GM23338 (cell line): ENCODE measurements around the gene ALDH3A2. TPM values are rescaled to one million over a fixed set of nuclear protein-coding genes. Genes with fewer than 3 reads are reported as not detected.

ENCODE experiments used
- ATAC-seq: fragments of 200-7000 bp; cut with Tn5 transposase; 3 replicates; pipeline ENCODE4 v1.9.1; 2020
- DNase-seq: peaks from one replicate; pipeline ENCODE4 v3.0.0-alpha.2; 2015; ENCODE audit warnings: low spot score
- H2AFZ ChIP-seq: fragments of 200-600 bp; sonication (generic); 2 replicates; pipeline ENCODE4 v1.8.0; 2016; ENCODE audit warnings: antibody characterized with exemption, mild to moderate bottlenecking, moderate library complexity
- H3F3A ChIP-seq: fragments of 200-600 bp; sonication (generic); replicated peaks from 2 replicates; pipeline ENCODE4 v1.8.0; 2017; ENCODE audit warnings: antibody characterized with exemption, mixed run types, low read depth
- H3K27ac ChIP-seq: fragments of 200-600 bp; sonication (generic); 2 replicates; pipeline ENCODE4 v1.6.1; 2016; ENCODE audit warnings: low read depth
- H3K27me3 ChIP-seq: fragments of 200-600 bp; sonication (generic); 2 replicates; pipeline ENCODE4 v1.8.0; 2016; ENCODE audit warnings: mild to moderate bottlenecking, mixed run types, moderate library complexity; ENCODE audit not compliant: insufficient read depth
- H3K36me3 ChIP-seq: fragments of 200-600 bp; sonication (generic); 2 replicates; pipeline ENCODE4 v1.8.0; 2016; ENCODE audit warnings: mild to moderate bottlenecking; ENCODE audit not compliant: insufficient read depth
- H3K4me1 ChIP-seq: fragments of 200-600 bp; sonication (generic); 2 replicates; pipeline ENCODE4 v1.8.0; 2016; ENCODE audit warnings: mild to moderate bottlenecking, moderate library complexity; ENCODE audit not compliant: insufficient read depth
- H3K4me2 ChIP-seq: fragments of 200-600 bp; sonication (generic); 2 replicates; pipeline ENCODE4 v1.7.1; 2017; ENCODE audit warnings: mixed run types
- H3K4me3 ChIP-seq: fragments of 200-600 bp; sonication (generic); 2 replicates; pipeline ENCODE4 v1.6.1; 2016; ENCODE audit warnings: mixed run types
- H3K79me2 ChIP-seq: fragments of 200-600 bp; sonication (generic); replicated peaks from 2 replicates; pipeline ENCODE4 v1.8.0; 2017; ENCODE audit warnings: mild to moderate bottlenecking; ENCODE audit not compliant: insufficient read depth
- H3K9me2 ChIP-seq: fragments of 200-600 bp; sonication (generic); 2 replicates; pipeline ENCODE4 v1.8.0; 2017; ENCODE audit not compliant: insufficient read depth
- H4K20me1 ChIP-seq: fragments of 200-600 bp; sonication (generic); replicated peaks from 2 replicates; pipeline ENCODE4 v1.8.0; 2017; ENCODE audit warnings: mild to moderate bottlenecking; ENCODE audit not compliant: insufficient read depth
- H3K27ac Mint-ChIP-seq: 2 replicates; pipeline ENCODE4 v1.8.0; 2020; ENCODE audit warnings: inconsistent platforms, mild to moderate bottlenecking, moderate library complexity, mixed read lengths
- H3K27me3 Mint-ChIP-seq: 3 replicates; pipeline ENCODE4 v1.8.0; 2022; ENCODE audit warnings: low read depth, mild to moderate bottlenecking, moderate library complexity, mixed read lengths, inconsistent platforms; ENCODE audit not compliant: insufficient read depth, poor library complexity
- H3K36me3 Mint-ChIP-seq: 3 replicates; pipeline ENCODE4 v1.8.0; 2021; ENCODE audit warnings: low read depth, mild to moderate bottlenecking, inconsistent platforms, moderate library complexity, mixed read lengths
- H3K4me1 Mint-ChIP-seq: 3 replicates; pipeline ENCODE4 v1.8.0; 2020; ENCODE audit warnings: mild to moderate bottlenecking, inconsistent platforms, mixed read lengths
- H3K4me3 Mint-ChIP-seq: 3 replicates; pipeline ENCODE4 v1.8.0; 2021; ENCODE audit warnings: moderate library complexity, mild to moderate bottlenecking, inconsistent platforms, mixed read lengths
- H3K9me3 Mint-ChIP-seq: 3 replicates; pipeline ENCODE4 v1.8.0; 2020; ENCODE audit warnings: moderate library complexity, mild to moderate bottlenecking, inconsistent platforms, mixed read lengths
- CREB1 ChIP-seq: fragments of 250-450 bp; sonication (Bioruptor Pico); IDR thresholded peaks from 2 replicates; pipeline ENCODE4 v1.5.0; 2020; ENCODE audit warnings: low read depth, mild to moderate bottlenecking, moderate library complexity
- EZH2 ChIP-seq: fragments of 200-600 bp; sonication (generic); IDR thresholded peaks from one replicate; pipeline ENCODE4 v1.8.0; 2017; ENCODE audit warnings: antibody characterized with exemption, mild to moderate bottlenecking, low read depth; ENCODE audit not compliant: unreplicated experiment
- EZH2phosphoT487 ChIP-seq: fragments of 200-600 bp; sonication (generic); IDR thresholded peaks from one replicate; pipeline ENCODE4 v1.8.1; 2018; ENCODE audit warnings: antibody characterized with exemption; ENCODE audit not compliant: unreplicated experiment
- JUNB ChIP-seq: IDR thresholded peaks from one replicate; pipeline ENCODE4 v1.6.1; 2016; ENCODE audit warnings: antibody characterized with exemption; ENCODE audit not compliant: unreplicated experiment
- NANOG ChIP-seq: IDR thresholded peaks from 2 replicates; pipeline ENCODE4 v1.6.1; 2016; ENCODE audit warnings: antibody characterized with exemption, borderline replicate concordance
- POLR2AphosphoS5 ChIP-seq: IDR thresholded peaks from 2 replicates; pipeline ENCODE4 v1.6.1; 2016; ENCODE audit warnings: antibody characterized with exemption, low read depth
- STAT1 ChIP-seq: IDR thresholded peaks from one replicate; pipeline ENCODE4 v1.6.1; 2016; ENCODE audit warnings: antibody characterized with exemption; ENCODE audit not compliant: unreplicated experiment
- ZNF331 ChIP-seq: fragments of 250-450 bp; sonication (Bioruptor Pico); IDR thresholded peaks from 2 replicates; pipeline ENCODE4 v1.5.0; 2020; ENCODE audit warnings: low read depth, mild to moderate bottlenecking, moderate library complexity
- polyA plus RNA-seq: library from polyadenylated mRNA; unstranded; fragments of >200 nt; fragmentation: Nextera tagmentation; extraction: Ambion mirVana; gene quantifications from 2 replicates; pipeline ENCODE4 v1.2.1, GENCODE V29; 2016
- total RNA-seq: library from RNA; depleted of rRNA; stranded (reverse); fragments of >200 nt; shearing (Covaris generic); gene quantifications from 2 replicates; pipeline ENCODE4 v1.2.3, GENCODE V29; 2014
- TF ChIP-seq, protein P1 (sequence below), 2 experiments: fragments of 200-600 bp in 1 of 2; sonication (generic) in 1 of 2; conservative IDR thresholded peaks; 2 replicates each; pipeline versions ENCODE4 v1.5.1 to v1.6.1; 2016 to 2017; ENCODE audit warnings: antibody characterized with exemption in 2 of 2, low read depth in 2 of 2, mild to moderate bottlenecking in 2 of 2, moderate library complexity in 1 of 2
- TF ChIP-seq, protein P2 (sequence below): IDR thresholded peaks from 2 replicates; pipeline ENCODE4 v1.6.1; 2016; ENCODE audit warnings: antibody characterized with exemption

The ALDH3A2 gene
- total and polyA plus RNA-seq, 2 experiments from 2014 or later: 31.3 to 159 TPM

DNA sequence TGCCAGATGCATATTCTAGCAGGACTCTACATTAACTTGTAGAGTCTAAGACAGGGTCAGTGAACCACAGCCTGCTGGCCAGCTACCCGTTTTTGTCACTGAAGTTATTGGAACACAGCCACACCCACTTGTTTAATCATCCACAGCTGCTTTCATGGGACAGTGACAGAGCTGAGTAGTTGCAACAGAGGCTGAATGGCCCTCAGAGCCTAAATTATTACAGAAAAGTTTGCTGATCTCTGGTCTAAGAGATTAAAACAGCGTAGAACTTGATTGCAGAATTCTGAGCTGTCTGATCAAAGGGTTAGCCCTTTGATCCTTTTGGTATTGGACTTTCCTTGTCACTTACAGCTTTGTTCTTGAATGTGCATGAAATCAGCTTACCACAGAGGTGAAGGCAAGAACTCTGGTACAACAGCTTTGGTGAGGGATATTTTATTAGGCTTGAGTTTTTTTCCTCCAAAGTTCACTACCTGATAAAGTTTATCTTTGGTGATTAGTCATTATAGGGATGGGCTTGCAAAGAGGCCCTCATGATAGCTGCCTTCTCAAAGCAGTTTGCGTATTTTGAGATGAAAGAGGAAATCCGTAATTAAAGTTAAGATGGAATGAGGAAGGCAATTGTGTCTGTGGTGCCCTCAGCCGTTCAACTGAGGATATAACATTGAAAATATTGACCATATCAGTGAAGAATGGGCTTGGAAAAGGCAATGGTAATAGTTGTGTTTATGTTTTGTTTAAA is 23.6 kb downstream of the ALDH3A2 start:
- no peak overlapping the region for H3K27ac Mint-ChIP-seq

DNA sequence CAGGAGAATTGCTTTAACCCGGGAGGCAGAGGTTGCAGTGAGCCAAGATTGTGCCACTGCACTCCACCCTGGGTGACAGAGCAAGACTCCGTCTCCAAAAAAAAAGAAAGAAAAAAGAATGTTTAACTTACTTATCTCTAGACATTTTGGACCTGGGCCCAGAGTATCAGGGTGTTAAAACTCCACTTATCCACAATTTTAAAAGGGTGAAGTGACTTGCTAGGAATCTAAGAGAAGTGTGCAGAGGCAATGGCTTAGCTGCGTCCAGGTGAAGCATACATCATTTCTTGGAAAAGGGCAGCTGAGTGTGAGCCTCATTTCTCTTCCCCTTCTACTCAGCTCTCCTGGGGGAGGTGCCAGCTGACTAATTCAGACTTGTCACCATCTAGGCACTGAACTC is 25.1 kb downstream of the ALDH3A2 start:
- Histone ChIP-seq H3K36me3 (peaks cover 24% of the 10 kb centered on the region), H3K4me1 (no peaks in the 10 kb centered on the region), H3K27me3 (no peaks in the 10 kb centered on the region), H3F3A (no peaks in the 10 kb centered on the region), H2AFZ (no peak overlapping the region), H3K4me2 (no peak overlapping the region), H3K79me2 (no peaks in the 10 kb centered on the region), H3K4me3 (no peak overlapping the region), H4K20me1 (no peaks in the 10 kb centered on the region; the same call in 1 of the 2 replicates), H3K27ac (no peak overlapping the region), H3K9me2 (no peaks in the 10 kb centered on the region)
- Mint-ChIP-seq H3K36me3 (peaks cover 83% of the 10 kb centered on the region), H3K27ac (no peak overlapping the region), H3K4me3 (no peak overlapping the region), H3K9me3 (peaks cover 34% of the 10 kb centered on the region), H3K27me3 (peaks cover 3% of the 10 kb centered on the region), H3K4me1 (no peaks in the 10 kb centered on the region)
- TF ChIP-seq CREB1 (CRISPR knock-in tag) (no peak), NANOG (no peak)
- ATAC-seq (no peak), DNase-seq (no peak)

More for the DNA sequence above, 23.6 kb downstream of the ALDH3A2 start:
- no peak overlapping the region for H2AFZ ChIP-seq
- no peaks in the 10 kb centered on the region for H3K27me3 ChIP-seq
- ATAC-seq: no peak
- Mint-ChIP-seq H3K4me1 (no peaks in the 10 kb centered on the region), H3K4me3 (no peak overlapping the region), H3K9me3 (peaks cover 20% of the 10 kb centered on the region), H3K36me3 (peaks cover 69% of the 10 kb centered on the region), H3K27me3 (peaks cover 3% of the 10 kb centered on the region)
- H3K36me3 ChIP-seq: peaks cover 15% of the 10 kb centered on the region
- no peak overlapping the region for H3K4me2 ChIP-seq
- DNase-seq: no peak
- H3K4me1 ChIP-seq: no peaks in the 10 kb centered on the region
- no peak for TF ChIP-seq ZNF331 (CRISPR knock-in tag)
- TF ChIP-seq, protein P1, sequence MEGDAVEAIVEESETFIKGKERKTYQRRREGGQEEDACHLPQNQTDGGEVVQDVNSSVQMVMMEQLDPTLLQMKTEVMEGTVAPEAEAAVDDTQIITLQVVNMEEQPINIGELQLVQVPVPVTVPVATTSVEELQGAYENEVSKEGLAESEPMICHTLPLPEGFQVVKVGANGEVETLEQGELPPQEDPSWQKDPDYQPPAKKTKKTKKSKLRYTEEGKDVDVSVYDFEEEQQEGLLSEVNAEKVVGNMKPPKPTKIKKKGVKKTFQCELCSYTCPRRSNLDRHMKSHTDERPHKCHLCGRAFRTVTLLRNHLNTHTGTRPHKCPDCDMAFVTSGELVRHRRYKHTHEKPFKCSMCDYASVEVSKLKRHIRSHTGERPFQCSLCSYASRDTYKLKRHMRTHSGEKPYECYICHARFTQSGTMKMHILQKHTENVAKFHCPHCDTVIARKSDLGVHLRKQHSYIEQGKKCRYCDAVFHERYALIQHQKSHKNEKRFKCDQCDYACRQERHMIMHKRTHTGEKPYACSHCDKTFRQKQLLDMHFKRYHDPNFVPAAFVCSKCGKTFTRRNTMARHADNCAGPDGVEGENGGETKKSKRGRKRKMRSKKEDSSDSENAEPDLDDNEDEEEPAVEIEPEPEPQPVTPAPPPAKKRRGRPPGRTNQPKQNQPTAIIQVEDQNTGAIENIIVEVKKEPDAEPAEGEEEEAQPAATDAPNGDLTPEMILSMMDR (conservative IDR thresholded peaks at IDR 0.05; ENCODE audit: low read depth in 2 of 2): peak; percentile 9 to 18; a peak in 1 of 4 replicates
- no peak overlapping the region for H3K4me3 ChIP-seq
- H3F3A ChIP-seq: no peaks in the 10 kb centered on the region
- H3K27ac ChIP-seq: no peak overlapping the region
- no peaks in the 10 kb centered on the region for H3K79me2 ChIP-seq
- no peaks in the 10 kb centered on the region for H3K9me2 ChIP-seq
- H4K20me1 ChIP-seq: no peaks in the 10 kb centered on the region; the same call in 1 of the 2 replicates

DNA sequence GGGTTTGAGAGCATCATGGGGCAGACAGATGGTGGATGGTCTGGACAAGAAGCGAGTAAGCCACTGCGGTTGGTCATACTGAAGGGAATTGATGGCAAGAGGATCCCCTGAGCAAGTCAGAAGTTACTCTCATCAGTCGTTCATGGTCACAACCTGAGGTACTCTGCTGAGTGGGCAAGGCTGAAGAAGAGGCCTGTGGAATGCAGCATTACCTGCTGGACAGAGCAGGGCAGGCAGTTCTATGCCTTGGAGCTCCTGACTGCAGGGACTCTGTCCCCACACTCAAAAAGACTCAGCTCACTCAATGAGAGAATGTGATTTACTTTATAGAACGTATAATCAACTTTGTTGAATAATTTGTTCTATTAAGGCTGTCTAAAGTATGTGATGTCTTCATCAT is 28.3 kb downstream of the ALDH3A2 start:
- Mint-ChIP-seq H3K4me1 (no peaks in the 10 kb centered on the region), H3K27me3 (no peaks in the 10 kb centered on the region), H3K4me3 (no peak overlapping the region), H3K36me3 (peaks cover 90% of the 10 kb centered on the region), H3K27ac (no peak overlapping the region), H3K9me3 (peaks cover 53% of the 10 kb centered on the region)
- ATAC-seq (no peak), DNase-seq (no peak)
- Histone ChIP-seq H3K4me3 (no peak overlapping the region), H2AFZ (no peak overlapping the region), H3K4me1 (no peaks in the 10 kb centered on the region), H3K9me2 (no peaks in the 10 kb centered on the region), H3K4me2 (no peak overlapping the region), H3K36me3 (peaks cover 27% of the 10 kb centered on the region), H3F3A (no peaks in the 10 kb centered on the region), H3K79me2 (no peaks in the 10 kb centered on the region), H3K27me3 (no peaks in the 10 kb centered on the region), H4K20me1 (no peaks in the 10 kb centered on the region; the same call in 1 of the 2 replicates), H3K27ac (no peak overlapping the region)
- TF ChIP-seq CREB1 (CRISPR knock-in tag) (no peak), STAT1 (no peak), POLR2AphosphoS5 (no peak), EZH2 (no peak), JUNB (no peak), EZH2phosphoT487 (no peak)
- TF ChIP-seq, protein P1 (conservative IDR thresholded peaks at IDR 0.05; ENCODE audit: low read depth in 2 of 2): no peak
- TF ChIP-seq, protein P2, sequence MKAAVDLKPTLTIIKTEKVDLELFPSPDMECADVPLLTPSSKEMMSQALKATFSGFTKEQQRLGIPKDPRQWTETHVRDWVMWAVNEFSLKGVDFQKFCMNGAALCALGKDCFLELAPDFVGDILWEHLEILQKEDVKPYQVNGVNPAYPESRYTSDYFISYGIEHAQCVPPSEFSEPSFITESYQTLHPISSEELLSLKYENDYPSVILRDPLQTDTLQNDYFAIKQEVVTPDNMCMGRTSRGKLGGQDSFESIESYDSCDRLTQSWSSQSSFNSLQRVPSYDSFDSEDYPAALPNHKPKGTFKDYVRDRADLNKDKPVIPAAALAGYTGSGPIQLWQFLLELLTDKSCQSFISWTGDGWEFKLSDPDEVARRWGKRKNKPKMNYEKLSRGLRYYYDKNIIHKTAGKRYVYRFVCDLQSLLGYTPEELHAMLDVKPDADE: no peak
